ENCODE measurements around the gene PPP2R3B. TPM values are rescaled to one million over a fixed set of nuclear protein-coding genes. Genes with fewer than 3 reads are reported as not detected.

PPP2R3B gene
- total and polyA plus RNA-seq, 2 of the 4 experiments (the other 2 are of a cell fraction), result 13.2 to 13.3 TPM

GRCh38 chrX:429266-429825 is 42.6 kb upstream of the PPP2R3B start:
- H3K4me2 ChIP-seq (ENCODE audit: low read depth, low read length), result no peak overlapping the region
- no peak overlapping the region for H2BK5ac ChIP-seq (ENCODE audit: low read depth, low read length, poor library complexity, severe bottlenecking)
- no peaks in the 10 kb centered on the region for H3K36me3 ChIP-seq (ENCODE audit: control insufficient read depth, insufficient read depth, low read length)
- H3K27ac ChIP-seq (ENCODE audit: insufficient read depth, low read length), result no peak overlapping the region
- no peak overlapping the region for H2BK15ac ChIP-seq (ENCODE audit: low read depth, low read length)
- ATAC-seq (ENCODE audit: low read depth) (no peak), DNase-seq (no peak)
- no peaks in the 10 kb centered on the region for H3K4me1 ChIP-seq (ENCODE audit: control insufficient read depth, insufficient read depth, low read length)
- H3K4me3 ChIP-seq (ENCODE audit: insufficient read depth, low read depth, low read length), result no peak overlapping the region
- no peak overlapping the region for H3K9ac ChIP-seq (ENCODE audit: low read depth, low read length)
- H3K79me1 ChIP-seq (ENCODE audit: low read depth in 1 of 2, low read length in 2 of 2), result no peaks in the 10 kb centered on the region
- peaks cover under 1% of the 10 kb centered on the region; the same call in 1 of the 2 replicates for H3K9me3 ChIP-seq (ENCODE audit: control insufficient read depth, insufficient read depth, low read length)
- WGBS, 2 experiments (ENCODE audit: extremely low coverage in 2 of 2, insufficient read length in 1 of 2), result 75% methylated on average over 2 of the region's 24 CpGs; no CpG with 5 or more reads in 1 of the 2 experiments
- no peak overlapping the region for H3K56ac ChIP-seq (ENCODE audit: extremely low read depth, insufficient read depth, low read length)
- H3K9me1 ChIP-seq (ENCODE audit: insufficient read depth, low read length), result no peaks in the 10 kb centered on the region
- H3K27me3 ChIP-seq (ENCODE audit: control insufficient read depth, insufficient read depth, low read length), result no peaks in the 10 kb centered on the region
- H2BK120ac ChIP-seq (ENCODE audit: low read depth, low read length), result no peak overlapping the region
- H4K91ac ChIP-seq (ENCODE audit: insufficient read depth, low read depth, low read length), result no peak overlapping the region
- no peak overlapping the region for H3K18ac ChIP-seq (ENCODE audit: low read depth, low read length)
- no peaks in the 10 kb centered on the region for H4K20me1 ChIP-seq (ENCODE audit: insufficient read depth, low read length)
- intact Hi-C loops (cut with micrococcal nuclease), result no loop called here
- TF ChIP-seq CHD1 (IDR thresholded peaks at IDR 0.05; ENCODE audit: low read depth, low read length), result no peak
- TF ChIP-seq FOS (IDR thresholded peaks at IDR 0.05; ENCODE audit: low read depth, low read length), result no peak
- no peak for TF ChIP-seq ELK1 (IDR thresholded peaks at IDR 0.05; ENCODE audit: borderline replicate concordance, low read depth, low read length)
- no peak for TF ChIP-seq BHLHE40 (IDR thresholded peaks at IDR 0.05; ENCODE audit: low read depth, low read length)
- TF ChIP-seq MAZ (IDR thresholded peaks at IDR 0.05; ENCODE audit: borderline replicate concordance, low read depth, low read length), result no peak
- TF ChIP-seq CEBPB (IDR thresholded peaks at IDR 0.05; ENCODE audit: low read depth, low read length), result no peak
- no peak for TF ChIP-seq MXI1 (IDR thresholded peaks at IDR 0.05; ENCODE audit: borderline replicate concordance, low read depth, low read length)
- TF ChIP-seq USF2 (IDR thresholded peaks at IDR 0.05; ENCODE audit: low read depth, low read length), result no peak
- no peak for TF ChIP-seq RFX5 (IDR thresholded peaks at IDR 0.05; ENCODE audit: low read depth, low read length)
- TF ChIP-seq POLR2A (IDR thresholded peaks at IDR 0.05; ENCODE audit: low read depth, low read length), result no peak
- no peak for TF ChIP-seq MAFK (IDR thresholded peaks at IDR 0.05; ENCODE audit: low read depth, low read length)
- no peak for TF ChIP-seq RCOR1 (IDR thresholded peaks at IDR 0.05; ENCODE audit: insufficient replicate concordance, low read length)
- no peak for TF ChIP-seq NFE2L2 (IDR thresholded peaks at IDR 0.05; ENCODE audit: low read depth, low read length)
- TF ChIP-seq RAD21 (IDR thresholded peaks at IDR 0.05; ENCODE audit: low read length), result no peak
- TF ChIP-seq CTCF (conservative IDR thresholded peaks at IDR 0.05; ENCODE audit: low read depth, low read length), result no peak
- TF ChIP-seq SMC3 (IDR thresholded peaks at IDR 0.05; ENCODE audit: low read depth, low read length), result no peak
- H3K14ac ChIP-seq (replicated peaks; ENCODE audit: low read depth, low read length), result no peak overlapping the region
- H3K23ac ChIP-seq (ENCODE audit: low read depth, low read length), result no peak overlapping the region
- no peak overlapping the region for H2BK20ac ChIP-seq (ENCODE audit: low read depth, low read length)
- ChIA-PET CTCF (no interaction called here), POLR2A (ENCODE audit: unreplicated experiment) (no interaction called here)
- no peak overlapping the region for H2AFZ ChIP-seq (replicated peaks; ENCODE audit: low read length, poor library complexity)
- BruUV-seq (replicated peaks), result no TSS peak
- H3K4ac ChIP-seq (ENCODE audit: low read depth, low read length), result no peak overlapping the region
- H2AK9ac ChIP-seq (replicated peaks; ENCODE audit: low read depth, low read length, poor library complexity), result no peak overlapping the region
- dilution Hi-C loops (cut with HindIII; ENCODE audit: low sequenced_read_pairs, unreplicated experiment), result no loop called here
- in situ Hi-C loops (cut with MboI; ENCODE audit: low sequenced_read_pairs), result no loop called here
- no peak overlapping the region for H4K5ac ChIP-seq (ENCODE audit: low read depth, low read length)
- no peak overlapping the region for H4K8ac ChIP-seq (ENCODE audit: low read depth in 2 of 2, low read length in 2 of 2)
- no peak overlapping the region for H2AK5ac ChIP-seq (ENCODE audit: low read depth, low read length)
